ENCODE results near the gene SDC1.

The SDC1 gene

GRCh38 chr2:20176760-20177159, 48.2 kb downstream of the SDC1 start:
- TF ChIP-seq POLR2A (IDR thresholded peaks at IDR 0.05; ENCODE audit: extremely low read depth, insufficient read length) = no peak
- no peak for TF ChIP-seq MAX (IDR thresholded peaks at IDR 0.05; ENCODE audit: low read depth, low read length)
- no peak for TF ChIP-seq CTCF (IDR thresholded peaks at IDR 0.05; ENCODE audit: low read depth, low read length)
- no peak for TF ChIP-seq MYC (IDR thresholded peaks at IDR 0.05; ENCODE audit: low read depth, low read length)
- no peak overlapping the region for H3K4me3 ChIP-seq (ENCODE audit: low read depth, low read length)
- DNase-seq (ENCODE audit: low read depth) = no peak

- TF ChIP-seq CTCF (IDR thresholded peaks at IDR 0.05; ENCODE audit: low read depth, low read length) = no peak
- TF ChIP-seq MYC (IDR thresholded peaks at IDR 0.05; ENCODE audit: low read depth, low read length) = no peak
- no peak for TF ChIP-seq POLR2A (IDR thresholded peaks at IDR 0.05; ENCODE audit: extremely low read depth, insufficient read length)
- TF ChIP-seq MAX (IDR thresholded peaks at IDR 0.05; ENCODE audit: low read depth, low read length) = no peak
- no peak overlapping the region for H3K4me3 ChIP-seq (ENCODE audit: low read depth, low read length)
- no peak for DNase-seq (ENCODE audit: low read depth)
Measured at GRCh38 chr2:20175931-20176330, 49.0 kb downstream of the SDC1 start.

DNA sequence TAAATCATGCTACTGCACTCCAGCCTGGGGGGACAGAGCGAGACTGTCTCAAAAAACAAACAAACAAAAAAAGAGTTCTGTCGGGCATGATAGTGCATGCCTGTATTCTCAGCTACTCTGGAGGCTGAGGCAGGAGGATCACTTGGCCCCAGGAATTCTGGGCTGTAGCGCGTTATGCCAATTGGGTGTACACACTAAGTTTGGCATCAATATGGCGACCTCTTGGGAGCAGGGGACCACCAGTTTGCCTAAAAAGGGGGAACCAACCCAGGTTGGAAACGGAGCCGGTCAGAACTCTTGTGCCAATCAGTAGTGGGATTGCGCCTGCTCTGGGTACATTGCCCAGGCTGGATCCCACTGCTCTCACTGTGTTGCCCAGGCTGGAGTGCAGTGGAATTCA, 49.7 kb downstream of the SDC1 start:
- TF ChIP-seq POLR2A (IDR thresholded peaks at IDR 0.05; ENCODE audit: extremely low read depth, insufficient read length) (no peak), MAX (IDR thresholded peaks at IDR 0.05; ENCODE audit: low read depth, low read length) (no peak), MYC (IDR thresholded peaks at IDR 0.05; ENCODE audit: low read depth, low read length) (no peak), CTCF (IDR thresholded peaks at IDR 0.05; ENCODE audit: low read depth, low read length) (no peak)
- DNase-seq (ENCODE audit: low read depth) = no peak
- H3K4me3 ChIP-seq (ENCODE audit: low read depth, low read length) = no peak overlapping the region

- H3K4me3 ChIP-seq (ENCODE audit: low read depth, low read length) = no peak overlapping the region
- no peak for DNase-seq (ENCODE audit: low read depth)
- TF ChIP-seq MYC (IDR thresholded peaks at IDR 0.05; ENCODE audit: low read depth, low read length) (no peak), MAX (IDR thresholded peaks at IDR 0.05; ENCODE audit: low read depth, low read length) (no peak), CTCF (IDR thresholded peaks at IDR 0.05; ENCODE audit: low read depth, low read length) (no peak), POLR2A (IDR thresholded peaks at IDR 0.05; ENCODE audit: extremely low read depth, insufficient read length) (no peak)
Measured at GRCh38 chr2:20174410-20174809, 50.5 kb downstream of the SDC1 start.

DNA sequence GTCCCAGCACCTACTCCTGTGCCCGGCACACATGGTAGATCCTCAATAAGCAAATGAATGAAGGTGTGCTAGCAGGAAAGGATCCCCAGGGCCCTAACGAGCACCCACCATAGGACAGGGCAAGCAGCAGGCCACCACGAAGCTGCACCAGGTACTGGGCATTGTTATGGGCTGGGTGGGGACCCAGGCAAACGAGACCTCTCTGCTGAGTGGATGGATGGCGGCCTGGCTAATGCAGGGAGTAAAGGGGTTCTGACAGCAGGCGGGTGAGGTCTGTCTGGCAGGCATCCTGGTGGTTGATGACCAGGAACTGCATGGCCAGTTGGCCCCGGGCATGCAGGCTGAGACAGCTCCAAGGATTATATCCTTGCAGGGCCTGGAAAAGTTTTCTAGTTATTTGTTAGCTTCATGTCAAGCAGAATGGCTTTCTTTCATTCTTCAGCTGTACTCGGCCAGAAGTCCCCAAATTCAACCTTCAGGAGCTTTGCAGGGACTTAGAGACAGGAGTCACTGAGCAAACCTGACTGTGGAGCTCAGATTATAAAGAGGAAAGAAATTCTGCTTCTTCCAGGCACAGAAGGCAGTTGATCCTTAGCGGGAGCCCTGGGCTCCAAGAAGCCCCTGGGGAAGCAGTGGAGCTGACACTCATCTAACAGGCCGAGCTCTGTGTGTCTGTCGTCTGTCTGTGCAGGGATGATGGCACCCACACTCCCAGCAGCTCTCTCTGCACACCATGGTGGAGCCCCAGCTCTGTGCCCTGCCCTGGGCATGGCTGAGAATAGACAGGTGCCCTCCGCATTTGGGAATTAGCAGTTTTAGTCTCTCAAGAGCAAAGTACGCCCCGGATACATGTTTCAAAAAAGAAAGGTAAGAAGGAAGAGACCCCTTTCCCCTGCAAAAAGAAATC, 51.2 kb downstream of the SDC1 start:
- H3K4me3 ChIP-seq (ENCODE audit: low read depth, low read length) = no peak overlapping the region
- TF ChIP-seq MYC (IDR thresholded peaks at IDR 0.05; ENCODE audit: low read depth, low read length) (no peak), CTCF (IDR thresholded peaks at IDR 0.05; ENCODE audit: low read depth, low read length) (no peak), POLR2A (IDR thresholded peaks at IDR 0.05; ENCODE audit: extremely low read depth, insufficient read length) (no peak), MAX (IDR thresholded peaks at IDR 0.05; ENCODE audit: low read depth, low read length) (no peak)
- no peak for DNase-seq (ENCODE audit: low read depth)

Data from NB4 (cell line).